ENCODE data around the gene CDCA7L.
"Not testable (repeated sequence)": the region's sequence is repeated elsewhere in the genome, so short reads cannot be mapped to it uniquely, and the experiment has no call there.

The CDCA7L gene

DNA sequence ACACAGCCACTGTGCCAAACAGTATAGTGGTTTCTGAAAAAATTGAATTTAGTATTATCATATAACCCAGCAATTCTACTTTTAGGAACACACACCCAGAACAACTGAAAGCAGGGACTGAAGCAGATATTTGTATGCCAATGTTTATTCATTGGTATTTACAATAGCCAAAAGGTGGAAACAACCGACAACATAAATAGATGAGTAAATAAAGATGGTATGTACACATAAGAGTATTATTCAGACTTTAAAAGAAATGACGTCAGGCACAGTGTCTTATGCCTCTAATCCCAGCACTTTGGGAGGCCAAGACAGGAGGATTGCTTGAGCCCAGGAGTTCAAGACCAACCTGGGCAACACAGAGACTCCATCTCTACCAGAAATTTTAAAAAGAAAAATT is 7.2 kb downstream of the CDCA7L start:
- DNase-seq (ENCODE audit: low read depth), result no peak
- no peak overlapping the region for H3K4me3 ChIP-seq (ENCODE audit: low read length)
- TF ChIP-seq, protein P1, sequence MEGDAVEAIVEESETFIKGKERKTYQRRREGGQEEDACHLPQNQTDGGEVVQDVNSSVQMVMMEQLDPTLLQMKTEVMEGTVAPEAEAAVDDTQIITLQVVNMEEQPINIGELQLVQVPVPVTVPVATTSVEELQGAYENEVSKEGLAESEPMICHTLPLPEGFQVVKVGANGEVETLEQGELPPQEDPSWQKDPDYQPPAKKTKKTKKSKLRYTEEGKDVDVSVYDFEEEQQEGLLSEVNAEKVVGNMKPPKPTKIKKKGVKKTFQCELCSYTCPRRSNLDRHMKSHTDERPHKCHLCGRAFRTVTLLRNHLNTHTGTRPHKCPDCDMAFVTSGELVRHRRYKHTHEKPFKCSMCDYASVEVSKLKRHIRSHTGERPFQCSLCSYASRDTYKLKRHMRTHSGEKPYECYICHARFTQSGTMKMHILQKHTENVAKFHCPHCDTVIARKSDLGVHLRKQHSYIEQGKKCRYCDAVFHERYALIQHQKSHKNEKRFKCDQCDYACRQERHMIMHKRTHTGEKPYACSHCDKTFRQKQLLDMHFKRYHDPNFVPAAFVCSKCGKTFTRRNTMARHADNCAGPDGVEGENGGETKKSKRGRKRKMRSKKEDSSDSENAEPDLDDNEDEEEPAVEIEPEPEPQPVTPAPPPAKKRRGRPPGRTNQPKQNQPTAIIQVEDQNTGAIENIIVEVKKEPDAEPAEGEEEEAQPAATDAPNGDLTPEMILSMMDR (conservative IDR thresholded peaks at IDR 0.05; ENCODE audit: low read depth, low read length), result no peak

DNA sequence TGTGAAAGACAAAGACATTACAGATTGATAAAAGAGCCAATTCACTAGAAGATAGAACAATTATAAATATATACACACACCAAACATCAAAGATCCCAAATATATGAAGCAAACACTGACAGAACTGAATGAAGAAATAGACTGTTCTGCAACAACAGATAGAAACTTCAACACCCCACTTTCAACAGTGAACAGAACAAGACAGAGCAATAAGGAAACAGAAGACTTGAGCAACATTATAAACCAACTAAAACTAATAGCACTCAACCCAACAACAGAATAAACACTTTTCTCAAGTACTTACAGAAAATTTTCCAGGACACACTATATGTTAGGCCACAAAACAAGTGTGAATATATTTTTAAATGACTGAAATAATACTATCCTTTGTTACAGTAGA is 10.9 kb downstream of the CDCA7L start:
- no peak overlapping the region for H3K4me3 ChIP-seq (ENCODE audit: low read length)
- TF ChIP-seq, protein P1 (conservative IDR thresholded peaks at IDR 0.05; ENCODE audit: low read depth, low read length), result no peak
- no peak for DNase-seq (ENCODE audit: low read depth)

DNA sequence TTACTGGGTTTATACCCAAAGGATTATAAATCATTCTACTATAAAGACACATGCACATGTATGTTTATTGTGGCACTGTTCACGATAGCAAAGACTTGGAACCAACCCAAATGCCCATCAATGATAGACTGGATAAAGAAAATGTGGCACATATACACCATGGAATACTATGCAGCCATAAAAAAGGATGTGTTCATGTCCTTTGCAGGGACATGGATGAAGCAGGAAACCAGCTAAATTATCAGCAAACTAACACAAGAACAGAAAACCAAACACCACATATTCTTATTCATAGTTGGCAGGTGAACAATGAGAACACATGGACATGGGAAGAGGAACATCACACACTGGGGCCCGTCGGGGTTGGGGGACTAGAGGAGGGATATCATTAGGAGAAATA is 12.4 kb downstream of the CDCA7L start:
- DNase-seq (ENCODE audit: low read depth); H3K4me3 ChIP-seq (ENCODE audit: low read length): not testable (repeated sequence)

DNA sequence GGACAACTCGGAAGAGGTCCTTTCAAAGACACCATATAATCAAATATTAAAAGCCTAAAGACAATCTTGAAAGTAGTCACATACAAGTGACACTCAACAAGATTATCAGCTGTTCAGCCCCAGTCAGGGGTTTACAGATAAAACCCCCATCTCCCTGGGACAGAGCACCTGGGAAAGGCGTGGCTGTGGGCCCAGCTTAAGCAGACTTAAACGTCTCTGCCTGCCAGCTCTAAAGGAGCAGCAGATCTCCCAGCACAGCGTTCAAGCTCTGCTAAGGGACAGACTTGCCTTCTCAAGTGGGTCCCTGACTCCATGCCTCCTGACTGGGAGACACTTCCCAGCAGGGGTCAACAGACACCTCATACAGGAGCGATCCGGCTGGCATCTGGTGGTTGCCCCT is 18.0 kb downstream of the CDCA7L start:
- no peak overlapping the region for H3K4me3 ChIP-seq (ENCODE audit: low read length)
- TF ChIP-seq, protein P1 (conservative IDR thresholded peaks at IDR 0.05; ENCODE audit: low read depth, low read length), result no peak
- DNase-seq (ENCODE audit: low read depth), result no peak

DNA sequence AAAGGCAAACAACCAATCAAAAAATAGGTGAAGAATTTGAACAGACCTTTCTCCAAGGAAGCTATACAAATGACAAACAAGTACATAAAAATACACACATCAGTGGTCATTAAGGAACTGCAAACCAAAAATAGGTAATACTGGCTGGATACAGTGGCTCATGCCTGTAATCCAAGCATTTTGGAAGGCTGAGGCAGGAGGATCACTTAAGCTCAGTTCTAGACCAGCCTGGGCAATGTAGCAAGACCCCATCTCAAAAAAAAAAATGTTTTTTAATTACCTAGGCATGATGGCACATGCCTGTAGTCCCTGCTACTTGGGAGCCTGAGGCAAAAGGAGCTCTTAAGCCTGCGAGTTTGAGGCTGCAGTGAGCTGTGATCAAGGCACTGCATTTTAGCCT is 19.3 kb downstream of the CDCA7L start:
- DNase-seq (ENCODE audit: low read depth), result no peak
- TF ChIP-seq, protein P1 (conservative IDR thresholded peaks at IDR 0.05; ENCODE audit: low read depth, low read length), result no peak

DNA sequence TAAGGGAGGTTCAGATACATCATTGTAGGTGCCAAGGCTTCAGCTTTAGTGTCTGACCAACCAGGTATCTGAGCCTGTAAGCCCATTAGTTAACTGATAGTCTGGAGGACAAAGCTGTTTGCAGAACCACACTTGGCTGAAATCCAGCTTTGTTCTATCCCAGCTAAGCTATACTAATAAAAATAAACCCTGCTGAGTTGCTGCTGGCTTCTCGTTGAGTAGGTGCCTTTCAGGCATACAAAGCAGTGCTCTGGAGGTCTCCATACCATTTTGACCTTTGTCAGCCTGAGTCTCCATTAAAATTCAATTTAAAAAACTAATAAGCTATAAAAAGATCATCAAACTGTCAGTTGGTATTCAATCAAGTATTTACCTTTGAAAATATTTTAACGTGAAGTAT is 22.0 kb downstream of the CDCA7L start:
- TF ChIP-seq, protein P1 (conservative IDR thresholded peaks at IDR 0.05; ENCODE audit: low read depth, low read length), result no peak
- DNase-seq (ENCODE audit: low read depth), result peak; percentile 69
- H3K4me3 ChIP-seq (ENCODE audit: low read length), result no peak overlapping the region

More for the DNA sequence above, 19.3 kb downstream of the CDCA7L start:
- H3K4me3 ChIP-seq (ENCODE audit: low read length), result no peak overlapping the region

DNA sequence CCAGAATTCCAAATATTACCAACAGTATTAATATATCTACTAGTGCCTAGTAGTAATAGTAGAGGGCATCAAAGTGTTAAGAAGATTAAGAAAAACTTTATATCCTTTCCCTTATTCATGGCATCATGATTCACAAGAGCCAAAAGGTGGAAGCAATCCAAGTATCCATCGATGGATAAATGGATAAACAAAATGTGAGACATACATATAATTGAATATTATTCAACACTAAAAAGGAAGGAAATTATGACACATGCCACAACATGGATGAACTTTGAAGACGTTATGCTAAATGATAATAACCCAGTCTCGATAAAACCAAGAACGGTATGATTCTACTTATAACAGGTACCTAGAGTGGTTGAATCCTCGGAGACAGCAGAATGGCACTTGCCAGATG is 23.1 kb downstream of the CDCA7L start:
- TF ChIP-seq, protein P1 (conservative IDR thresholded peaks at IDR 0.05; ENCODE audit: low read depth, low read length), result no peak
- H3K4me3 ChIP-seq (ENCODE audit: low read length), result no peak overlapping the region
- no peak for DNase-seq (ENCODE audit: low read depth)

DNA sequence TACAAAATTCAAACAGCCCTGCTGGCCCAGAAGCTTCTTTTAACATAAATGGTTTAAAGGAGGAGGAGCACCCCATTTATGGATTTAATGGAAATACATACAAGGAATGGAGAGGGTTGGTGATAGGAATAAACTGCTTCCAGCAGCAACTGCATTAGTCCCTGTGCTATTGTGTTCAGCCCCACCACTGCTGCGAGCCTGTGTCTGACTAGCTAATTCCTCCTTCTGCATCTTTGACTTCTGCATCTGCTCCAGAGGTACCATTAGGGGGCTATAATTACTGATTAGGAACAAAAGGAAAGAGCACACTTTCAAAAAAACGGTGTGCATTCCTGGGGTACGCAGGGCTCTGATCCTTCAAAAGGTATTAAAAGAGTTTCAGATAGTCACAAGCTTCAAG is 24.8 kb downstream of the CDCA7L start:
- TF ChIP-seq, protein P1 (conservative IDR thresholded peaks at IDR 0.05; ENCODE audit: low read depth, low read length), result no peak
- DNase-seq (ENCODE audit: low read depth), result no peak
- H3K4me3 ChIP-seq (ENCODE audit: low read length), result no peak overlapping the region

Data from retinal pigment epithelial cell (primary cell).